HG03175 (cell line): Measurements from ENCODE around the gene TMEM97.
A peak's percentile ranks its signal among the peaks of the same experiment; 100 is the strongest.
"Not testable (repeated sequence)": the region's sequence is repeated elsewhere in the genome, so short reads cannot be mapped to it uniquely, and the experiment has no call there.

ENCODE experiments used
- ATAC-seq: cut with Tn5 transposase; IDR thresholded peaks from one replicate; pipeline ENCODE4 v1.9.1; 2021; ENCODE audit warnings: mild to moderate bottlenecking, moderate library complexity; ENCODE audit not compliant: unreplicated experiment

The TMEM97 gene

DNA sequence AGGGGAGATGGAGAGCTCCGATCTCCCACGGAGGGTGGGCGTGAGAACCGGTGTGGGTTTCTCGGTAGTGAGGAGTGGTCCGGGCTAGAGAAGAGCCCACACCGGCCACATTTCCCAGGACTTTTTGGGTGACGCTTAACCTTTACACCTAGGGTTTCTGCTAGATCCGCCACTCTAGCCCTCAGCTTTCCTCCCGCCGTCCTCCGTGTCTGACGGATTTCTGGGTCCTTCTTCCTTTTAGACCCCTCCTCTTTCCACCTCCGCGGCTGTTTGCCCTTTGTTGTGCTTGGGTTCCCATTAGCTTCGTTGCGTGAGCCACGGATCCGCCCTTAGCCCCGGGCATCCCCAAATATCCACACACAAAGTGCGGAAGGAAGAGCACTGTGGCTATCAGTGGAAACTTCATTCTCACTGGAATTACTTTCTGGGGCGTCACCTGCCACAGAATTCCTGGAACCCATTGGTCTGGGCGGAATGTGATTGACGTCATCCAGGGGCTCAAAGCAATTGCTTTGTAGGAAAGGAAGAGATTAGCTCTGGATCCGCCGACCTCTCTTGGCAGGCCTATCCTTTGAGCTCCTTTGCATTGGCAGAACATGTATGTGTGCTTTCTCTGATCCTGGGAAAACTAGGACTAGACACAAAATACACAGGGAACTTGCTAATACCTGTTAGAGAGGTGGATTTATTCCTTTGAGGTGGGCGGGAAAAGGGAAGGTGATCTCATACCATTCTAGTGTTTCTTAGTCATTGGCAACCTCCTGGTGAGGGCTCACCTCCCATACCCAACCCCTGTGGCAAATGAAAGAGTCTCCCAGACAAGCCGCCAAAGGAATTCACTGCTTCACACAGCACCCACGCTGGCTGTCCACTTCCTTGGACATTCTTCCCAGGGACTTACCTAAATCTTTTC, 17.2 kb downstream of the TMEM97 start:
- ATAC-seq = no peak

- ATAC-seq = no peak
Observed at GRCh38 chr17:28338056-28338768, 19.2 kb downstream of the TMEM97 start.

DNA sequence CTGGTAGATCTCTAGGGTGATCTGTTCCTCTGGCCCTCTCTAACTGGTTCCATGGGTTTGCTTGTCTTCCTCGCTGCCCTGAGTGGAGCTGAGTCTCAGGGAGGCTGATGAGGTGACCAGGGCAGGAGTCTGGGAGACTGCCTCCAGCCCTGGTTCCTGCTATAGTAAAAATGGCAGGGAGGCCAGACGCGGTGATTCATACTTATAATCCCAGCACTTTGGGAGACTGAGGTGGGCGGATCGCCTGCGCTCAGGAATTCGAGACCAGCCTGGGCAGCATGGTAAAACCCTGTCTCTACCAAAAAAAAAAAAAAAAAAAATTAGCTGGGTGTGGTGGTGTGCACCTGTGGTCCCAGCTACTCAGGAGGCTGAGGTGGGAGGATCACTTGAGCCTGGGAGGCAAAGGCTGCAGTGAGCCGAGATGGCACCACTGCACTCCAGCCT, 19.8 kb downstream of the TMEM97 start:
- not testable (repeated sequence) for ATAC-seq

DNA sequence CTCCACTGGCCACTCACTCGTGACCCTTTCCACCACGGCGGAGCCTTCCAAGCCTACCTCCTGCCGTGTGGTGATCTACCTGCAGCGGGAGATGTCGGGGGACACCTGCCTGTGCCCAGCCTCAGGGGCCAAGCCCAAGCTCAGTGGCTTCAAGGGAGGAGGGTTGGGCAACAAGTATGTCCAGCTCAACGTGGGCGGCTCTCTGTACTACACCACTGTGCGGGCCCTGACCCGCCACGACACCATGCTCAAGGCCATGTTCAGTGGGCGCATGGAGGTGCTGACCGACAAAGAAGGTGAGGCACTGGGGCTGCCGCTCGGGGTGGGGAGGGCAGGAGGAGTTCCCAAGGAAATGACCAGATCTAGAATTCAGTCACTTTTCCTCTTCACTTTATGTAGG, 20.4 kb downstream of the TMEM97 start:
- no peak for ATAC-seq

DNA sequence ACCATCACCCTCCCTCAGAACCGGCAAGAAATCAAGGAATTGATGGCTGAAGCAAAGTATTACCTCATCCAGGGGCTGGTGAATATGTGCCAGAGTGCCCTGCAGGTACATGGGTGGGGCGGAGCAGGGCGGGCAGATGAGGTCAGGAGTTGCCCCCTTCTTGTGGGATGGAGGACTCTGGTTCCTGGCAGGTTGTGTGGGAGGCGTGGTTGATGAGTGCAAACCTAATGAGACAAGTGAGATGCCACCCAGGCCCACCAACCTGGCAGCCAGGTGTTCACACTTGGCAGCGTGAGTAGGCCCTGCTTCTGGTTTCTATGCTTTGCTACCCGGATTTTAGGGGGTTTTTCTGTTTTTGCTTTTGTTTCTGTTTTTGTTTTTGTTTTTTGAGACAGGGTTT, 21.4 kb downstream of the TMEM97 start:
- no peak for ATAC-seq

DNA sequence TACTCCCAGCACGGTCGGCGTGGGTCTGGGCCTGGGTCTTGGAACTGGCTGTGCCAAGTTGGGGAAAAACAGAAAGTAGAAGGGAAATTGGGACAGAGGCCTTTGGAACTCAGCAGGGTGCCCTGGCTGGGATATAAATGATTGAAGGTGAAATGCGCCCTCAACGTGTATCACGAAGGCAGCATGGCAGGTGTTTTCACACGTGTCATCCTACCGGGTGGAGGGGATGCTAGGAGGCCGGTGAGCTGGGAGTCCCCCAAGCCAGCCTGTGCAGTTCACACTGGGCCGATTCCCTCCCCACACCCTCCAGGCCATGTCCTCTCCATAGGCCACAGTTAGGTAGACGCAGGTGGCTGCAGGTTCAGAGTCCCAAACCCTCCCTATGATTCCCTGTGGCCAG, 22.5 kb downstream of the TMEM97 start:
- ATAC-seq = no peak

- ATAC-seq = no peak
Observed at GRCh38 chr17:28342313-28342712, 23.3 kb downstream of the TMEM97 start.

GRCh38 chr17:28343491-28343932, 24.5 kb downstream of the TMEM97 start:
- no peak for ATAC-seq

DNA sequence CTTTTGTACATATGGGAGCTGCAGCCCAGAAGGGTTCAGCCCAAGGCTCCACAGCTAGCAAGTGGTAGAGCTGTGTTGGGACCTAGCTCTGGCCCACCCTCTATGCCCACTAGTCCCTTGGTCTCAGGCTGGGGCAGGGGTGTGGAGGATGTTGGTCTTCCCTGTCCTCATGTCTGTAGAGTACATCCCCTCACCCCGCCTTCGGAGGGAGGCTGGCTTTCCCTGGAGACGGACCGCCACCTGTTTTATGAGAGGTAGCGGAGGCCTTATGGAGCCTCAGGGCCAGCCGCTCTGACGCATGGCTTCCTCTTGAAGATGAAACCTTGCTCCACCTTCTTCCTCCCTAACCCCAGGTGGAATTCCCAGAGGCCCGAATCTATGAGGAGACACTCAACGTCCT, 25.0 kb downstream of the TMEM97 start:
- ATAC-seq = no peak

DNA sequence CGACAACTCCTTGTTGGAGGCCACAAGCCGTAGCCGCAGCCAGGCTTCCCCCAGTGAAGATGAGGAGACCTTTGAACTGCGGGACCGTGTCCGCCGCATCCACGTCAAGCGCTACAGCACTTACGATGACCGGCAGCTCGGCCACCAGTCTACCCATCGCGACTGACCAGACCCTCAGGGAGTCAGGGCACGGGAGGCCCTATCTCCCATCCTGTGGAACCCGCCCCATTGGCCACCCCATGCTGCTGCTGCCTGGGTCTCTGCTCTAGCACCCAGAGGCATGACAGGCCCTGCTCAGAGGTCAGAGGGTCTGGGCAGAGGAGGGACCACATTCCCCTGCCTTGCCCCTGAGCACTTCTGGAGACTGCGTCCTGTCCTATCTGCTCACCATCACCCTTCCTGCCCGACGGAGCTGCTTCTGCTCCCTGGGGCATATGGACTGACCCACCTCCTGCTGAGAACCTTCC, 25.5 kb downstream of the TMEM97 start:
- no peak for ATAC-seq

DNA sequence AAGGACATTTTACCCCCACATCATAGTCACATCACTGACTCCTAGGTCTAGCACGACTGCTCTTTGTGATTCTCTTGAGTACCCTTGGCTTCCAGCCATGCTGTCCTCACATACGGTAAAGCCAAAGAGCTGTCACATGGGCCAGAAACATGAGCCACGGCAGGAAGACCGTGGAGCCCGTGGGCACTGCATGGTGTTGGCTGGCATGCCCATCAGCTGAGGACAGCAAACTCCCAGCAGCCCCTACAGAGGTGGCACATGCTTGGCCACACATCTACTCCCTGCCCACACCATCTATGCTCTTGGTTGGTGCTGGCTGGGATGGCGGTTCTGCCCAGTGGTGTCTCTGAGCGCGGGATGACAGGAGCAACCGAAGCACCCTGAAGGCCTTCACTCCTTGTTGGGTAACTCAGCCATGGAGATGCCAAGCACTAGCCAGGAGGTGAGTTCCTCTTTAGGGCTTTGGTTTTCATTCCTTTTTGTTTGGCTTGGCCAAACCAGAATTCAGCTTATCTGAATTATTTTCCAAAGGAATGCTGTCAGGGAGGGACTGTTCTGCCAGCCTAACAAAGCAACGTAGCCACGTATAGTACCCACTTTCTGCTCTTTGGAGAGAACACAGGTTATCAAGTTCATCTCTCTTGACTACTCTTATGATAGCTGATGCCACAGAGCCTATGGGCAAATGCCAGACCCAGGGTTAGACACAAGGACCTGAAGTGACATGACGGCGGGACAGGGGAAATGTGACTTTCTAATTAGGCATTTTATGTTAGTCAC, 26.6 kb downstream of the TMEM97 start:
- no peak for ATAC-seq

- no peak for ATAC-seq
Observed at GRCh38 chr17:28346199-28346580, 27.2 kb downstream of the TMEM97 start.

- no peak for ATAC-seq
Observed at GRCh38 chr17:28346746-28347246, 27.8 kb downstream of the TMEM97 start.

- no peak for ATAC-seq
Observed at GRCh38 chr17:28347261-28347891, 28.4 kb downstream of the TMEM97 start.

- no peak for ATAC-seq
Observed at GRCh38 chr17:28348979-28349378, 30.0 kb downstream of the TMEM97 start.

- ATAC-seq = no peak
Observed at GRCh38 chr17:28350271-28350670, 31.3 kb downstream of the TMEM97 start.

DNA sequence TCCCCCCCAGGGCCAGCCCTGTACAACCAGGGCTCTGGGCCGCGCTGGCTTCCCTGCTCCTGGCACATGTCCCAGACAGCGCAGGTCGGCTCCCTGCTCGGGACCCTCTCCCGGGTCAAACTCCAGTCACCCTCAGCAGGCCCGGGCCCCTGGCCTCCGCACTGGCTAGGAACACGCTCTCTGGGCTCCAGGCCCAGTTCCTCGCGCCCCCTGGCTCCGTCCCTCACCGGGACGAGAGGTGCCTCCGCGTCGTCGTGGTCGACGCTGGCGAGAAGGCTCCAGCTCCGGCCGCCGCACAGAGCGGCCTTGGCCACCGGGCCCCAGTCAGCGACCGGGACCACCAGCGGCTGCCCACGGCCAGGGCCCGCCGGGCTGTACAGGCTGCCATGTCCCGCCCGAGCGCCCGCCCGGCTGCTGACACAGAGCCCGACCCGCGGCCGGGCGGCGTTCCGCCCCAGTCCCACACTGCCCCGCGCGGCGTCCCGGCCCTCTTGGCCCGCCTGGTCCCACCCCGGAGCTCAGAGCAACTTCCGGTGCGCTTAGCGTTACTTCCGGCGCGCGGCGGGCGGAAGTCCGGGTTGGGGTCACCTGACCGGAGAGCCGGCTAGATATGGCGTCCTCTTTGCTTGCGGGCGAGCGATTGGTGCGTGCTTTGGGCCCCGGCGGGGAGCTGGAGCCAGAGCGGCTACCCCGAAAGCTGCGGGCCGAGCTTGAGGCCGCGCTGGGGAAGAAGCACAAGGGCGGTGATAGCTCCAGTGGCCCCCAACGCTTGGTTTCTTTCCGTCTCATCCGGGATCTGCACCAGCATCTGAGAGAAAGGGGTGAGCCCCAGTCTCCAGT, 38.3 kb downstream of the TMEM97 start, which contains the start of gene POLDIP2:
POLDIP2 (minus strand) TSS at position 467 of the 840 bp plus-strand sequence; CDS start at position 388, 79 bp downstream.
- ATAC-seq = peak; percentile 97

DNA sequence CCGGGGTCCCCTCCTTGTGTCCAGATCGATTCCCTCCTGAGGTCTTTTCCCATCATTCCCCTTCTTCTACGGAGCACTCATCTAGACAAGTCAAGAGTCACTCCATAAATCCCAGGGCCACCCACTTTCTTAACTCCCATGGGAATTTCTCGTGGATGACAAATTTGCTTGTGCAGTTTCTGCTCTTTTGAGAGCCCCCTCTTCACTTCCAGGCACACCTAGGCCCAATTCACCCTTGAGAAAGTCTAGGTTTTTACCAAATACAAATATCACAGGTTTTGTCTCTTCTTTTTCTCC, 38.8 kb downstream of the TMEM97 start:
- no peak for ATAC-seq

GRCh38 chr17:28363186-28363585, 44.2 kb downstream of the TMEM97 start:
- ATAC-seq = no peak
